GM10248 (cell line): ENCODE measurements around the gene FOXK2.

ENCODE experiments used
- CTCF ChIA-PET: fragments of 300-600 bp; sonication (Branson Sonifier 250); formaldehyde crosslinking; extraction: SDS; loops from one replicate; lab custom pipeline; 2021; ENCODE audit warnings: antibody characterized with exemption; lab: Yijun Ruan, JAX
- POLR2A ChIA-PET: fragments of 350-650 bp; sonication (Branson Sonifier 250); formaldehyde crosslinking; extraction: SDS; loops from one replicate; lab custom pipeline; 2020; ENCODE audit warnings: antibody characterized with exemption; lab: Yijun Ruan, JAX
- DNase-seq: peaks from one replicate; pipeline ENCODE4 v3.0.0; 2012; ENCODE audit errors: extremely low spot score
- CTCF ChIP-seq: IDR thresholded peaks from 2 replicates; pipeline ENCODE4 v1.5.1; 2012; ENCODE audit warnings: mild to moderate bottlenecking, low read depth; ENCODE audit errors: extremely low read depth, missing control alignments, control extremely low read depth

Gene FOXK2

GRCh38 chr17:82649501-82650261, 130.1 kb downstream of the FOXK2 start:
- TF ChIP-seq CTCF: no peak
- ChIA-PET CTCF (no interaction called here), POLR2A (no interaction called here)
- DNase-seq: no peak

DNA sequence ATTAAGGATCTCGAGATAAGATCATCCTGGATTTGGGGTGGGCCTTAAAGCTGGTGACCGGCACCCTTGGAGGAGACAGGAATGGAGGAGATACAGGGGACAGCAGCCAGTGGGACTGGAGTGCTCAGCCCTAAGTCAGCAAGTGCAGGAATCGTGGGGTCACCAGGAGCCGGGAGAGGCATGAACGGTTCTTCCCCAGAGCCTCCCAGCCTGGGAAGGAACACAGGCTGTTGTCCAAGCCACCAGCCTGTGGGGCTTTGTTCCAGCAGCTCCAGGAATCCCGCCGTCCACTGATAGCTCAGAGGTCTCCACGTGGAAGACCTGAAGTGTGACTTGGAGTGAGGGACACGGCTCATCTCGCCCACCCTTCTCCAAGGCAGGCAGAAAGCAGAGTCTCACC, 131.2 kb downstream of the FOXK2 start:
- ChIA-PET POLR2A (no interaction called here), CTCF (no interaction called here)

GRCh38 chr17:82653651-82654528, 134.4 kb downstream of the FOXK2 start:
- POLR2A ChIA-PET: no interaction called here

More for the DNA sequence above, 131.2 kb downstream of the FOXK2 start:
- no peak for DNase-seq
- no peak for TF ChIP-seq CTCF

More at GRCh38 chr17:82653651-82654528, 134.4 kb downstream of the FOXK2 start:
- no peak for TF ChIP-seq CTCF
- CTCF ChIA-PET: no interaction called here
- no peak for DNase-seq
